CD4-positive, alpha-beta T cell (primary cell): ENCODE measurements around the gene FMNL1. TPM values are rescaled to one million over a fixed set of nuclear protein-coding genes. Genes with fewer than 3 reads are reported as not detected.
A peak's percentile ranks its signal among the peaks of the same experiment; 100 is the strongest.

Experiments used
- ATAC-seq: fragments of 200-7000 bp; cut with Tn5 transposase; one replicate; pipeline ENCODE4 v1.10.0; 2022; ENCODE audit warnings: mild to moderate bottlenecking; ENCODE audit not compliant: poor library complexity
- CTCF ChIA-PET: fragments of 350-600 bp; sonication (Branson Sonifier 250); formaldehyde crosslinking; loops from one replicate; lab custom pipeline; 2021; ENCODE audit warnings: antibody characterized with exemption, inconsistent platforms; lab: Charles Lee
- POLR2A ChIA-PET: fragments of 350-600 bp; sonication (Branson Sonifier 250); formaldehyde crosslinking; loops from one replicate; lab custom pipeline; 2021; ENCODE audit warnings: antibody characterized with exemption, inconsistent platforms; lab: Charles Lee
- DNase-seq, 14 experiments: peaks; one replicate each; pipeline ENCODE4 v3.0.0-alpha.2; 2013 to 2020; ENCODE audit warnings: mixed read lengths in 2 of 14
- H3K27ac ChIP-seq, 2 donors: one replicate each; pipeline versions ENCODE4 v1.5.1 to v1.7.0; 2013; ENCODE audit warnings: low read length in 2 of 2, low read depth in 1 of 2, mild to moderate bottlenecking in 1 of 2
- H3K27me3 ChIP-seq, 2 experiments: 1 replicate in 1 of 2; 2 replicates in 1 of 2; pipeline versions ENCODE4 v1.6.1 to v1.7.0; 2013; ENCODE audit warnings: low read length in 2 of 2, control low read depth in 1 of 2, mild to moderate bottlenecking in 1 of 2, moderate library complexity in 1 of 2; ENCODE audit not compliant: insufficient read depth in 2 of 2, control insufficient read depth in 1 of 2
- H3K36me3 ChIP-seq: one replicate; pipeline ENCODE4 v1.6.1; 2013; ENCODE audit warnings: low read length, control low read depth; ENCODE audit not compliant: insufficient read depth
- H3K4me1 ChIP-seq: one replicate; pipeline ENCODE4 v1.6.1; 2013; ENCODE audit warnings: low read length, control low read depth; ENCODE audit not compliant: insufficient read depth
- H3K4me3 ChIP-seq: one replicate; pipeline ENCODE4 v1.5.1; 2013; ENCODE audit warnings: mild to moderate bottlenecking, low read length, moderate library complexity
- H3K9me3 ChIP-seq, 2 experiments: 1 replicate in 1 of 2; 2 replicates in 1 of 2; pipeline versions ENCODE4 v1.6.1 to v1.7.0; 2013; ENCODE audit warnings: low read length in 2 of 2, mild to moderate bottlenecking in 2 of 2, control low read depth in 1 of 2, moderate library complexity in 1 of 2; ENCODE audit not compliant: control insufficient read depth in 1 of 2, insufficient read depth in 1 of 2
- H3K27ac Mint-ChIP-seq: one replicate; pipeline ENCODE4 v1.8.0; 2020; ENCODE audit warnings: mixed read lengths
- H3K27me3 Mint-ChIP-seq: one replicate; pipeline ENCODE4 v1.8.0; 2021; ENCODE audit warnings: mixed read lengths
- H3K36me3 Mint-ChIP-seq: one replicate; pipeline ENCODE4 v1.8.0; 2021; ENCODE audit warnings: low read depth, mixed read lengths
- H3K4me1 Mint-ChIP-seq: one replicate; pipeline ENCODE4 v1.8.0; 2021; ENCODE audit warnings: low read depth, mixed read lengths
- H3K4me3 Mint-ChIP-seq: one replicate; pipeline ENCODE4 v1.8.0; 2020; ENCODE audit warnings: mild to moderate bottlenecking, mixed read lengths
- H3K9me3 Mint-ChIP-seq: one replicate; pipeline ENCODE4 v1.8.0; 2020; ENCODE audit warnings: mixed read lengths
- CTCF ChIP-seq: fragments of 200-600 bp; IDR thresholded peaks from one replicate; pipeline ENCODE4 v1.8.0; 2022; ENCODE audit warnings: antibody characterized with exemption, mild to moderate bottlenecking
- intact Hi-C, 2 experiments: fragments of 100-400 bp; cut with DNase I in 1 of 2; cut with micrococcal nuclease in 1 of 2; formaldehyde crosslinking; loops; one replicate each; pipeline versions ENCODE4 v1.15.1 to v1.9.0; 2023 to 2025; cut with DNase I, micrococcal nuclease
- total RNA-seq, 174 experiments: library from RNA in 2 of 174; stranded (reverse) in 2 of 174; gene quantifications; one replicate each; pipeline ENCODE4 v1.2.3 and lab custom pipeline; 2021 to 2026

FMNL1 gene
- total RNA-seq, 2 experiments from 2014 or later: 378 to 387 TPM

- Histone ChIP-seq H3K4me3 (no peak overlapping the region), H3K9me3 (no peaks in the 10 kb centered on the region), H3K27ac (no peak overlapping the region), H3K36me3 (peaks cover 69% of the 10 kb centered on the region), H3K4me1 (peaks cover 4% of the 10 kb centered on the region), H3K27me3 (no peaks in the 10 kb centered on the region)
- H3K27me3 Mint-ChIP-seq: no peaks in the 10 kb centered on the region
- POLR2A ChIA-PET: interaction anchor here (0.6 to 1.0 kb wide), 2 partner anchors 33 to 136 kb away, joined by 3 to 4 read pairs; partner anchors contain the start of genes HEXIM1 and MAP3K14
- DNase-seq (peak in 12 of 14 experiments; percentile 14 to 64 (median 44)), ATAC-seq (no peak)
- CTCF ChIA-PET: interaction anchor here (0.7 to 1.8 kb wide), 7 partner anchors 11 to 103 kb away, joined by 3 to 9 read pairs (median 4); partner anchors contain the start of gene MAP3K14
- H3K4me1 Mint-ChIP-seq: no peaks in the 10 kb centered on the region
- intact Hi-C loops: no loop called here
- peak overlapping the region; percentile 49 for H3K27ac Mint-ChIP-seq
- H3K4me3 Mint-ChIP-seq: no peak overlapping the region
- H3K9me3 Mint-ChIP-seq: no peaks in the 10 kb centered on the region
- peaks cover 79% of the 10 kb centered on the region for H3K36me3 Mint-ChIP-seq
- no peak for TF ChIP-seq CTCF
Measured at GRCh38 chr17:45284176-45285140, 62.8 kb downstream of the FMNL1 start.

GRCh38 chr17:45286286-45286685 is 64.6 kb downstream of the FMNL1 start:
- POLR2A ChIA-PET: interaction anchor here (0.9 to 1.6 kb wide), 2 partner anchors 31 to 38 kb away, joined by 3 to 5 read pairs; partner anchors contain the start of gene MAP3K14

More at GRCh38 chr17:45286286-45286685, 64.6 kb downstream of the FMNL1 start:
- no peaks in the 10 kb centered on the region for H3K27me3 Mint-ChIP-seq
- ATAC-seq (no peak), DNase-seq (no peak)
- peaks cover 85% of the 10 kb centered on the region for H3K36me3 Mint-ChIP-seq
- TF ChIP-seq CTCF: no peak
- CTCF ChIA-PET: interaction anchor here (3.2 kb wide), 1 partner anchor 9 kb away, joined by 10 read pairs; no protein-coding TSS in a partner anchor
- Histone ChIP-seq H3K4me1 (peaks cover 4% of the 10 kb centered on the region), H3K27me3 (no peaks in the 10 kb centered on the region), H3K36me3 (peaks cover 81% of the 10 kb centered on the region), H3K9me3 (no peaks in the 10 kb centered on the region), H3K4me3 (no peak overlapping the region), H3K27ac (no peak overlapping the region)
- H3K9me3 Mint-ChIP-seq: no peaks in the 10 kb centered on the region
- intact Hi-C loops: no loop called here
- no peak overlapping the region for H3K4me3 Mint-ChIP-seq
- peaks cover 4% of the 10 kb centered on the region for H3K4me1 Mint-ChIP-seq
- peak overlapping the region; percentile 4 for H3K27ac Mint-ChIP-seq
